MM.1S (cell line): ENCODE measurements around the gene SRGAP2B.
"Not testable (repeated sequence)": the region's sequence is repeated elsewhere in the genome, so short reads cannot be mapped to it uniquely, and the experiment has no call there.

Experiments
- CTCF ChIP-seq: fragments of 300-600 bp; sonication (generic); IDR thresholded peaks from 2 replicates; pipeline ENCODE4 v1.5.1; 2016; ENCODE audit warnings: antibody characterized with exemption, low read length, mixed read lengths
- EZH2 ChIP-seq: fragments of 300-600 bp; sonication (generic); optimal IDR thresholded peaks from 2 replicates; pipeline ENCODE3; 2017; ENCODE audit warnings: low read depth, mild to moderate bottlenecking, antibody characterized with exemption, low read length, mixed read lengths
- EZH2phosphoT487 ChIP-seq: fragments of 300-600 bp; sonication (generic); IDR thresholded peaks from 2 replicates; pipeline ENCODE4 v1.6.1; 2018; ENCODE audit warnings: antibody characterized with exemption, low read length

GRCh38 chr1:144922785-144923184 lies 172.3 kb downstream of the SRGAP2B start:
- TF ChIP-seq CTCF, EZH2, EZH2phosphoT487: not testable (repeated sequence)
